Nephron (organoid): ENCODE measurements around the gene SORL1.
"Not testable (repeated sequence)": the region's sequence is repeated elsewhere in the genome, so short reads cannot be mapped to it uniquely, and the experiment has no call there.

Source experiments
- H3K27ac Mint-ChIP-seq, 3 experiments: 2 replicates each; pipeline ENCODE4 v1.8.0; 2020; ENCODE audit warnings: mixed read lengths in 3 of 3, mild to moderate bottlenecking in 2 of 3, moderate library complexity in 1 of 3
- H3K27me3 Mint-ChIP-seq: 2 replicates; pipeline ENCODE4 v1.8.0; 2021; ENCODE audit warnings: low read depth, mild to moderate bottlenecking, moderate library complexity, mixed read lengths
- H3K36me3 Mint-ChIP-seq: 2 replicates; pipeline ENCODE4 v1.8.0; 2020; ENCODE audit warnings: low read depth, mixed read lengths
- H3K4me1 Mint-ChIP-seq: 2 replicates; pipeline ENCODE4 v1.8.0; 2020; ENCODE audit warnings: mixed read lengths
- H3K4me3 Mint-ChIP-seq, 3 experiments: 2 replicates each; pipeline ENCODE4 v1.8.0; 2020; ENCODE audit warnings: mild to moderate bottlenecking in 3 of 3, mixed read lengths in 3 of 3, moderate library complexity in 2 of 3
- H3K9me3 Mint-ChIP-seq: 2 replicates; pipeline ENCODE4 v1.8.0; 2020; ENCODE audit warnings: mixed read lengths
- TF ChIP-seq, protein P1 (sequence below), 3 experiments: fragments of 200-600 bp; sonication (generic); IDR thresholded peaks; one replicate each; pipeline ENCODE4 v1.5.0; 2021; ENCODE audit warnings: antibody characterized with exemption in 3 of 3; ENCODE audit not compliant: unreplicated experiment in 3 of 3

The SORL1 gene

DNA sequence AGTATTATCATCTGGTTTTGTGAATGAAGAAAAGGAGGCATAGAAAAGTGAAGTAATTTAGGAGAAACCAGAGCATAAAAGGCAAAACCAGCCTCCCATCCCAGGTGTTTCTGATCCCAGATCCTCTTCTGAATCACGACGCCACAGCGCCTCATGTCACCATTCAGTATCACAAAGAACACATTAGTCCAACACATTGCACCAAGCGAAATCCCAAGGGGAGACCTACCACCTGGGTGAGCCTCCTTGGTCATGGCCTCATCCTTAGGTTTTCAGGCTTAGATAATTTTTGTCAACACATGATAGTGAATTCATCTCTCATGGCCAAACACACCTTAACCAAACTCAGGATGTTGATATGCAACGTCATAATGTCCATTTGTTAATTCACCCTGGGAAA, 182.2 kb downstream of the SORL1 start:
- Mint-ChIP-seq H3K27me3 (no peaks in the 10 kb centered on the region), H3K27ac (no peak overlapping the region), H3K4me3 (no peak overlapping the region), H3K4me1 (peaks cover 13% of the 10 kb centered on the region), H3K36me3 (peaks cover 9% of the 10 kb centered on the region), H3K9me3 (no peaks in the 10 kb centered on the region)
- TF ChIP-seq, protein P1, sequence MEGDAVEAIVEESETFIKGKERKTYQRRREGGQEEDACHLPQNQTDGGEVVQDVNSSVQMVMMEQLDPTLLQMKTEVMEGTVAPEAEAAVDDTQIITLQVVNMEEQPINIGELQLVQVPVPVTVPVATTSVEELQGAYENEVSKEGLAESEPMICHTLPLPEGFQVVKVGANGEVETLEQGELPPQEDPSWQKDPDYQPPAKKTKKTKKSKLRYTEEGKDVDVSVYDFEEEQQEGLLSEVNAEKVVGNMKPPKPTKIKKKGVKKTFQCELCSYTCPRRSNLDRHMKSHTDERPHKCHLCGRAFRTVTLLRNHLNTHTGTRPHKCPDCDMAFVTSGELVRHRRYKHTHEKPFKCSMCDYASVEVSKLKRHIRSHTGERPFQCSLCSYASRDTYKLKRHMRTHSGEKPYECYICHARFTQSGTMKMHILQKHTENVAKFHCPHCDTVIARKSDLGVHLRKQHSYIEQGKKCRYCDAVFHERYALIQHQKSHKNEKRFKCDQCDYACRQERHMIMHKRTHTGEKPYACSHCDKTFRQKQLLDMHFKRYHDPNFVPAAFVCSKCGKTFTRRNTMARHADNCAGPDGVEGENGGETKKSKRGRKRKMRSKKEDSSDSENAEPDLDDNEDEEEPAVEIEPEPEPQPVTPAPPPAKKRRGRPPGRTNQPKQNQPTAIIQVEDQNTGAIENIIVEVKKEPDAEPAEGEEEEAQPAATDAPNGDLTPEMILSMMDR (IDR thresholded peaks at IDR 0.05; ENCODE audit: unreplicated experiment in 3 of 3): no peak

DNA sequence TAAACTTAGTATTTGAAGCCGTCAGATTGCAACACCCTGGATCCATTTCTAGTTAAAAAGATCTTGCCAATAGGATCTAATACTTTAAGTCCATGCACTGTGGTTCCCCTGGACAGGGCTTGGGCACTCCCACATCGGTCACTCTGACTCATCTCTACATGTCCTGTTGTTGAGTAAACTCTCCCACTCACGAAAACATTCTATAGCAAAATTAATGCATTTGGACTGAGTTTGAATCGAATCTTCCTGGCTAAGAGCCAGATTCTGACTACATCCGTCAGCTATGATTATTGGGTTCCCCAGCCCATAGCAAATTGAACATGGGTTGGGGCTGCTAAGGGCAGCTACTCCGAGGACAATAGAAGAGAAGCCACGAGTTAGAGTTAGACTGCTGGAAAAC, 182.8 kb downstream of the SORL1 start:
- H3K27ac Mint-ChIP-seq: peak overlapping the region in 2 of 3 experiments; percentile 10 to 11
- no peak overlapping the region for H3K4me3 Mint-ChIP-seq
- H3K4me1 Mint-ChIP-seq: peaks cover 13% of the 10 kb centered on the region
- peaks cover 9% of the 10 kb centered on the region for H3K36me3 Mint-ChIP-seq
- no peaks in the 10 kb centered on the region for H3K27me3 Mint-ChIP-seq
- H3K9me3 Mint-ChIP-seq: no peaks in the 10 kb centered on the region
- TF ChIP-seq, protein P1 (IDR thresholded peaks at IDR 0.05; ENCODE audit: unreplicated experiment in 3 of 3): no peak

DNA sequence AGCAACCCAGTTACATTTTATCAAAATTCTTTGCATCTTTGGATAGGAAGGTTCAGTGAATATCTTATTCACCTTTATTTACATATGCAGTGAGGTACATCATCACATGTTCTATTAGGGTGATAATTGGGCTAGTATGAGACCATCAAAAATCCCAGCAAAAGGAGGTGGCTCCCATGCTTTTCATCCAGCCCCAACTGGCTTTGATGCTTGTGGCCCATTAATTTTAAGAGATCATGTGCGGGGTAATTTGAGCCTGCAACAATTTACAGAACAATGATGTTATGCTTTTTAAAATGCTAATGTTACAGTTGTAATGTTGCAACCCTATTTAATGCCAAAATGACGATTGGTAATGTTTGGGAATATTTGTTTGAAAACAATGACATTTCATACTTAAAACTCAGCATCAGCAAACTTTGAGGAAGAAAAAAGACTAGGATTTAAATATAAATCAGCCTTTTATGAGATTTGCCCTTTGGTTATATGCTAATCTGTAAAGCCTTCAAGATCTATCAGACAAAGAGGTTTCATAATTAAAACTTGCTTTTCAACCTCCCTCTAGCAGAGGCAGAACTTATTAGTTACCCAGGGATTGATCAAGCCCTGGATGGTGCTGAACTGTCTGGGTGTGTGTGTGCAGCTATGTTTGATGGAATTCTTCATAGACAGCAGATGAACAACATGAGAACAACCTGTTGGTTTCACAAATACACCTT, 184.1 kb downstream of the SORL1 start:
- Mint-ChIP-seq H3K27me3 (no peaks in the 10 kb centered on the region), H3K4me3 (no peak overlapping the region), H3K9me3 (no peaks in the 10 kb centered on the region), H3K36me3 (peaks cover 9% of the 10 kb centered on the region), H3K4me1 (peaks cover 13% of the 10 kb centered on the region), H3K27ac (peak overlapping the region in 1 of 3 experiments; percentile 16)
- TF ChIP-seq, protein P1 (IDR thresholded peaks at IDR 0.05; ENCODE audit: unreplicated experiment in 3 of 3): no peak

DNA sequence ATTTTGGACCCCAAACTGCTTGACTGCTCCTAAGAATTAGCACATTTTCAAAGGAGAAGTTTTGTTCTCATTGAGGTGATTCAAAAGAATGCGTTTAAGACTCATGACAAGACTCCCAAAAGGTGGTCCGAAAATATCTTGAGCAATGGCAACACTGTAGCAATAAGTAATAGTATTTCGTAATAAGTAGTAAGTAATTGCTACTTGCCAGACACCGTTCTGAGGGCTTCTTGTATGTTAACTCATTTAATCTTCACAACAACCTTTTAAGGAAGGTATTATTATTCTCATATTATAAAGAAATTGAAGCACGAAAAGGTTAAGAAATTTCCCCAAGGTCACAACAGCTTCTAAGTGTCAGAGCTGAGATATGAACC, 184.7 kb downstream of the SORL1 start:
- Mint-ChIP-seq H3K27ac (no peak overlapping the region), H3K4me3 (no peak overlapping the region), H3K9me3 (no peaks in the 10 kb centered on the region), H3K27me3 (peaks cover 3% of the 10 kb centered on the region), H3K4me1 (peaks cover 13% of the 10 kb centered on the region), H3K36me3 (peaks cover 9% of the 10 kb centered on the region)
- TF ChIP-seq, protein P1 (IDR thresholded peaks at IDR 0.05; ENCODE audit: unreplicated experiment in 3 of 3): no peak

DNA sequence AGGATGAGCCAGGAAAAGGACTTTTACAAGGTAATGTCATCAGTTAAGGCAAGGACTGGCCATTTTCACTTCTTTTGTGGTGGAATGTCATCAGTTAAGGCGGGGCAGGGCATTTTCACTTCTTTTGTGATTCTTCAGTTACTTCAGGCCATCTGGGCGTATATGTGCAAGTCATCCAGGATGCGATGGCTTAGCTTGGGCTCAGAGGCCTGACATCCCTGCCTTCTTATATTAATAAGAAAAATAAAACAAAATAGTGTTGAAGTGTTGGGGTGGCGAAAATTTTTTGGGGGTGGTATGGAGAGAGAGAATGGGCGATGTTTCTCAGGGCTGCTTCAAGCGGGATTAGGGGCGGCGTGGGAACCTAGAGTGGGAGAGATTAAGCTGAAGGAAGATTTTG, 185.5 kb downstream of the SORL1 start:
- not testable (repeated sequence) for H3K4me3 Mint-ChIP-seq, H3K36me3 Mint-ChIP-seq, H3K9me3 Mint-ChIP-seq, H3K27ac Mint-ChIP-seq, H3K27me3 Mint-ChIP-seq
- H3K4me1 Mint-ChIP-seq: peaks cover 13% of the 10 kb centered on the region

DNA sequence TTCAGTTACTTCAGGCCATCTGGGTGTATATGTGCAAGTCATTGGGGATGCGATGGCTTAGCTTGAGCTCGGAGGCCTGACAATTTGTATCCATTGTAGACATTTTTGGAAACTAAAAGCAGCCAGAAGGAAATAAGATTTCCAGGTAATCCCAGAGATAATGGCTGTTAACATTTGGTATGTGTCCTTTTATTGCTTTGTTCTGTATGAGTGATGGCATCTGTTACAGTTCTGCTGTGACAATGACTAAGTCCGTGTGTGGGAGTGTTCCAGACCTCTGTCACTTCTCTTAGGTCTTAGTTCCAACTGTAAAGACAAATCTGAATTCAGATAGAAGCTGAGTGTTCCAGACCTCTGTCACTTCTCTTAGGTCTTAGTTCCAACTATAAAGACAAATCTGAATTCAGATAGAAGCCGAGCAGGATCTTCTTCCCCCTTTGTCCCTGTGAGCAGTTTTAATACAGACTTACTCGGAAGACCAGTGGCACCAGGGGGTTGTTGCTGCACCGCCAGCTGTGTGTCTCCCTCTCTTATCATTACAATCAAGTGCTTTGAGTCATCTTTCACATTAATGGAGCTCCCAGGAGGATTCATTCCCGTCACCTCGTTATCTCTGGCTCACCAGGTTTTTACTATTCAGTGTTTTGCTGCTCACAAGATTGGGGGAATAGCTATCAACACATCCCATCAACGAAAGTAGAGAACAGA, 191.5 kb downstream of the SORL1 start:
- TF ChIP-seq, protein P1 (IDR thresholded peaks at IDR 0.05; ENCODE audit: unreplicated experiment in 3 of 3): no peak
- Mint-ChIP-seq H3K36me3 (no peaks in the 10 kb centered on the region), H3K27me3 (peaks cover 12% of the 10 kb centered on the region), H3K27ac (no peak overlapping the region), H3K4me3 (no peak overlapping the region), H3K4me1 (peaks cover 6% of the 10 kb centered on the region), H3K9me3 (no peaks in the 10 kb centered on the region)
